ENCODE measurements around the gene C5AR1. TPM values are rescaled to one million over a fixed set of nuclear protein-coding genes. Genes with fewer than 3 reads are reported as not detected.
"Not testable (repeated sequence)": the region's sequence is repeated elsewhere in the genome, so short reads cannot be mapped to it uniquely, and the experiment has no call there.

C5AR1 gene
- total RNA-seq, 4 donors from 2014 or later: 5.0 to 34.5 (median 12.7) TPM

GRCh38 chr19:47275791-47276461, 33.7 kb upstream of the C5AR1 start:
- no peaks in the 10 kb centered on the region for H3K9me3 ChIP-seq
- H3K4me3 ChIP-seq: peak overlapping the region in 2 of 4 donors; percentile 16 to 89
- 52 to 55% methylated on average over 13 of the region's 13 CpGs for WGBS, 2 donors
- H3K36me3 ChIP-seq: peaks cover 0 to 16% (median under 1%) of the 10 kb centered on the region in 3 donors
- H3K27me3 ChIP-seq: no peaks in the 10 kb centered on the region
- DNase-seq (ENCODE audit: low spot score in 2 of 2): peak in 1 of 2 donors; percentile 47
- TF ChIP-seq CTCF (IDR thresholded peaks at IDR 0.05) (no peak), EP300 (IDR thresholded peaks at IDR 0.05) (no peak), POLR2A (IDR thresholded peaks at IDR 0.05) (no peak)
- peak overlapping the region in 3 of 4 donors; percentile 29 to 100 (median 87) for H3K27ac ChIP-seq
- peaks cover 0 to 35% (median 18%) of the 10 kb centered on the region in 4 donors for H3K4me1 ChIP-seq

- DNase-seq (ENCODE audit: low spot score in 2 of 2); H3K9me3 ChIP-seq; H3K27me3 ChIP-seq; H3K4me3 ChIP-seq: not testable (repeated sequence)
- Histone ChIP-seq H3K4me1 (peaks cover 0 to 35% (median 18%) of the 10 kb centered on the region in 4 donors), H3K36me3 (peaks cover 0 to 10% (median 0%) of the 10 kb centered on the region in 3 donors), H3K27ac (peak overlapping the region in 3 of 4 donors; percentile 29 to 100 (median 87))
- WGBS, 2 donors: 71 to 82% methylated on average over 3 of the region's 3 CpGs
Measured at GRCh38 chr19:47276513-47276912, 33.1 kb upstream of the C5AR1 start.

DNA sequence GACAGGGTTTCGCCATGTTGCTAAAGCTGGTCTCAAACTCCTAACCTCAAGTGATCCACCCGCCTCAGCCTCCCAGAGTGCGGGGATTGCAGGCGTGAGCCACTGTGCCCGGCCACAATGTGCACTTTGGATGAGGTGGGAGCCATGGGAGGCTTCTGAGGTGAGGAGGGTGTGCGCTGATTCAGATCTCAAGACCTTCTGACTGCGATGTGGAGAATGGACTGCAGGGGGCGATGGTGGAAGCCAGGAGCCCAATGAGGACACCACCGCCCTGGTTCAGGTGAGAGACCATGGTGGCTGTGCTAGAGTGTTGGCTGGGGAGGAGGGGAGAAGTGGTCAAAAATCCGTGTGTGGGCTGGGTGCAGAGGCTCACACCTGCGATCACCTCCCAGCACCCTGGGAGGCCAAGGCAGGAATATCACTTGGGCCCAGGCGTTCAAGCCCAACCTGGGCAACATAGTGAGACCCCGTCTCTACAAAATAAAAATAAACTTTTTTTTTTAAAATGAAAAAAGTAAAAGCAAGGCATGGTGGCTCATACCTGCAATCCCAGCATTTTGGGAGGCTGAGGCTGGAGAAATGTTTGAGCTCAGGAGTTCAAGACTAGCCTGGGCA, 29.4 kb upstream of the C5AR1 start:
- DNase-seq (ENCODE audit: low spot score in 2 of 2): no peak
- Histone ChIP-seq H3K4me1 (peaks cover 0 to 14% (median 11%) of the 10 kb centered on the region in 4 donors), H3K36me3 (peaks cover 0 to 12% (median 0%) of the 10 kb centered on the region in 3 donors), H3K9me3 (no peaks in the 10 kb centered on the region), H3K4me3 (no peak overlapping the region), H3K27ac (no peak overlapping the region), H3K27me3 (no peaks in the 10 kb centered on the region)
- TF ChIP-seq EP300 (IDR thresholded peaks at IDR 0.05) (no peak), CTCF (IDR thresholded peaks at IDR 0.05) (peak in 2 of 5 experiments; percentile 16 to 37)
- 86 to 96% methylated on average over 13 of the region's 13 CpGs for WGBS, 2 donors

GRCh38 chr19:47283405-47284059, 26.1 kb upstream of the C5AR1 start:
- H3K36me3 ChIP-seq: peaks cover 0 to 12% (median 0%) of the 10 kb centered on the region in 3 donors
- H3K4me1 ChIP-seq: no peaks in the 10 kb centered on the region
- no peak for TF ChIP-seq POLR2A (IDR thresholded peaks at IDR 0.05)
- TF ChIP-seq CTCF (IDR thresholded peaks at IDR 0.05): no peak
- no peak for TF ChIP-seq EP300 (IDR thresholded peaks at IDR 0.05)
- H3K4me3 ChIP-seq: no peak overlapping the region
- WGBS, 2 donors: 62 to 63% methylated on average over 10 of the region's 10 CpGs
- H3K27ac ChIP-seq: no peak overlapping the region
- no peaks in the 10 kb centered on the region for H3K9me3 ChIP-seq
- H3K27me3 ChIP-seq: no peaks in the 10 kb centered on the region
- DNase-seq (ENCODE audit: low spot score in 2 of 2): no peak

DNA sequence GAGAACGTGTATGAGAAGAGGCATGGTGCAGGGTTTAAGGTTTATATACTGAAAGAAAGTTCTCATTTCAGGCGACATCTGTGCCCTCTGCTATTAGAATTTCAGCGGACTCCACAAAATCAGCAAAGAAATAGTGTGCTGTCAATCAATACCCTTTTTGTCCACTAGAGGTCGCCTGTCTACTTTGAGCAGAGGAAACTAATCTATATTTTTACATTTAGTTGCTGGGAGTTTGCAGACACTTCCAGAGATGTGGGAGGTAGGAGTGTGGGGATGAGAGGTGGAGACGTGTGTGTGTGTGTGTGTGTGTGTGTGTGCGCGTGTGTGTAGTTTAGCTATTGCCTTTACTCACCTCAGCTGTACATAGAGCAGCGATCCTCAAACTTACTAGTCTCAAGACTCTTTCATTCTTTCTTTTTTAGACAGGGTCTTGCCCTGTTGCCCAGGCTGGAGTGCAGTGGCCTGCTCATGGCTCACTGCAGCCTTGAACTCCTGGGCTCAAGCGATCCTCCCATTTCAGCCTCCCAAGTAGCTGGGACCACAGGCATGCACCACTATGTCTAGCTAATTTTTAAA, 25.2 kb upstream of the C5AR1 start:
- Histone ChIP-seq H3K27ac (no peak overlapping the region), H3K4me3 (no peak overlapping the region), H3K27me3 (no peaks in the 10 kb centered on the region), H3K4me1 (peaks cover 0 to 7% (median 4%) of the 10 kb centered on the region in 4 donors), H3K36me3 (peaks cover 0 to 12% (median 0%) of the 10 kb centered on the region in 3 donors), H3K9me3 (no peaks in the 10 kb centered on the region)
- peak in 1 of 2 donors; percentile 89 for DNase-seq (ENCODE audit: low spot score in 2 of 2)
- TF ChIP-seq POLR2A (IDR thresholded peaks at IDR 0.05): no peak
- peak; percentile 74 to 95 (median 86) for TF ChIP-seq CTCF (IDR thresholded peaks at IDR 0.05)
- no peak for TF ChIP-seq EP300 (IDR thresholded peaks at IDR 0.05)
- WGBS, 2 donors: 27 to 30% methylated on average over 9 of the region's 9 CpGs
